LHCN-M2 (cell line): ENCODE data around the gene RGS2. TPM values are rescaled to one million over a fixed set of nuclear protein-coding genes. Genes with fewer than 3 reads are reported as not detected.

ENCODE experiments used
- DNase-seq: peaks from one replicate; pipeline ENCODE4 v3.0.0-alpha.2; 2012; ENCODE audit warnings: low read depth
- total RNA-seq: library from RNA; depleted of rRNA; stranded (reverse); fragments of >200 nt; gene quantifications from 2 replicates; pipeline ENCODE4 v1.2.3, GENCODE V29; 2014

The RGS2 gene
- total RNA-seq, 1 experiment from 2014 or later, result 21.1 TPM

DNA sequence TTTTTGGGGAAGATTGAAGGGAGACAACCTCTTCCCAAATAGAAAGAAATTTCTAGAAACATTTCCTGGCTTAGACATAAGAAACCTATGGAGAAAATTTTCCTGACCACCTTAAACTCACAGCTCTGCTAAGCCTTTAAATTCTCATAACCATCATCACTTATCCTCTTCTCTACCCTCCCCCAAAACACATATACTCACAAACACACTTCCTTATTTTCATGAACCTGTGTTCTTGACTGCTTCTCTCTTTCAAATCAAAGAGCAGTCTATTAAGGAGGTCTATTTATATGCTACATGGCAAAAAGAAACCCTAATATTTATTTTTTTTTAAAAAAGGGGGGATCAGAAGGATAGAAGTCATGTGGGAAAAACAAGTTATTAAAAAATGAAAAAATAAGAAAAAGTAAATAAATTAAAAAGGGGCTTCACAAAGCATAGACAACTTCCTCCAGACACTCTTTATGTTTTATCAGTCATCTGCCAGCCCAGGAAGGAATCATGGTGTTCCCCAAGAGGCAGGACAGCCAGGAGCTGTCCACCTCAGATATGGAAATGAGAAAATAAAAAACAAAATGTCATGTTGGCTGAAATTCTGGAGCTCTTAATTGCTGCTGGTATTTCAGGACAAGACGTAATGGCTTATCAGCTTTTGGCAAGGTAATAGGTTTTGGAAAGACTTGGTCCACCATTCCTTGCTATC lies 12.8 kb upstream of the RGS2 start:
- no peak for DNase-seq

GRCh38 chr1:192797143-192797542 lies 11.7 kb upstream of the RGS2 start:
- DNase-seq, result no peak

GRCh38 chr1:192797891-192798290 lies 10.9 kb upstream of the RGS2 start:
- DNase-seq, result no peak

DNA sequence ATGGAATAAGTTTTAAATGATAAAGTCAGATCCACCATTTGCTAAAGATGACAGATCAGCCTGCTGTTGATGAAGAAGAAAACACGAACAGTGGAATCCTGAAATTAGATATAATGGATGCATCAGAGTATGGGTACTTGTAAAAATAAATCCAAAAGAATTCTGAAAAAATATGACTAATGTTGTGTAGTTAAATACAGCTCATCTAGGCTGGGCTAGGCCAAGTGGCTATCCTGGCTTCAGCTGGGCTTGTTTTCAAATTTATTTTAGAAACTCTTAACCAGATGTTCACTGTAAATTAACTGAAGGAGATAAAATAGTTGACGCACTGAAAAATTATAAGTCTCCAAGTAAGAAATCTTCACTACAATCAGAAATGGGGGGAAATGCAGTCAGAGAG lies 7.4 kb upstream of the RGS2 start:
- peak; percentile 33 for DNase-seq

- DNase-seq, result peak; percentile 59
These were observed 6.4 kb upstream of the RGS2 start for GRCh38 chr1:192802406-192802805.

DNA sequence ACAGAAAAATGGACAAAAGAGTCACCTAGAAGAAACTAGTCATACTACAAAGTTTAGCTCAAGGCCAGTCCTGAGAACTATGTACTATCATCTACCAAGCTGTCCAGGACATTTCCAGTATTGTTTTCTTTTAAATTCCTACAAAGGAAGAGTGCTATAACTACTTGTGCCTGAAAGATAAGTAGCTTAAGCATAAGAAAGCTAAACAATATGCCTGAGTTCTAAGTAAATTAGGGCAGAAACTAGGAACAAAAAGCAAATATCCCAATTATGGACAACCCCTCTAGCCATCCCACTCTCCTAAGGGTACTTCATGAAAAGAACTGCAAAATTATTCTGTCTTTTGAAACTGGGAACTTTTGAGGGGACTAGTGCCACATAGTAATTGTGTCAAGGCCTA lies 5.3 kb upstream of the RGS2 start:
- DNase-seq, result no peak

GRCh38 chr1:192805832-192806323 lies 3.0 kb upstream of the RGS2 start:
- DNase-seq, result peak; percentile 94

DNA sequence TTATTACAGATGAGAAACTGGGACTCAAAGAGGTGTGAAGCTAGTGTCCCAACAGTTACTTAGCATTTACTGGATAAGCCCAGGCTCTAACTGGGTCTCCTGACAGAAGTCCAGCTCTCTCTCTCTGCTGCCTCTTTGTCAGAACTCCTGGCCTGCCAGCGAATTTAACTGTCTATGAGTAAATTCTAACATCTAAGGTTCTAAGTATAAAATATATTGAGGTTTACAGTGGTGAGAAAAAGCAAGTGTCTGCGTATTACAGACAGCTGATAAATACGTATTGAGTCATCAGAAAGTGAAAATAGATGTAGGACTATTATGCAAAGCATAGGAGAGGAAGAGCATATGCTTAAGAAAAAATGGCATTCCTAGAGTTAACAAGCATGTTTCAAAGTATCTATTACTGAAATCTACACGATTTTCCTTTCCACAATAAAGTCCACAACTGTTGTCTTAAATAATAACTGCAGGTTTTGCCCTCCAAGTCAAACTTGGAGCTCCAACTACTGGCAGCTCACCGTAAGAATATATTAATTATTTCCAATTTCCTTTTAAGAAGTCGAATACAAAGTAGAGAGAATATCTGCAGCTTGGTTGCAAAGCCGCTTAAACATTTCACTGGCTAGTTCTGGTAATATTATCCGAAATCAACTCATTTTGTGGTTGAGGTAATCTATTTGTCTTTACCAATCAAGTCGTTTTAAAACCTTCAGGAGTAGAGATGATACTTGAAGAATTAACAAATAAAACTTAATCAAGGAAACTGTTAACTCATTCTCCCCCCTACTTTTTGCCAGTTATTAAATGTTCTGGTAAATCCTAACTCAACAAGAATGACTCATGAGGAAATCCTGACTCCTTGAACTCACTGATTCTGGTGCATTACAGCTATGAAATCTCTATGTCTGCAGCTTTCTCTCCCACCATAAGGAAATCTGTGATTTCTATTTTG lies 1.4 kb upstream of the RGS2 start:
- peak; percentile 66 for DNase-seq

- DNase-seq, result no peak
These were observed 699 bp upstream of the RGS2 start for GRCh38 chr1:192808163-192808517.

- peak; percentile 64 for DNase-seq
These were observed 741 bp downstream of the RGS2 start for GRCh38 chr1:192809307-192810252.

DNA sequence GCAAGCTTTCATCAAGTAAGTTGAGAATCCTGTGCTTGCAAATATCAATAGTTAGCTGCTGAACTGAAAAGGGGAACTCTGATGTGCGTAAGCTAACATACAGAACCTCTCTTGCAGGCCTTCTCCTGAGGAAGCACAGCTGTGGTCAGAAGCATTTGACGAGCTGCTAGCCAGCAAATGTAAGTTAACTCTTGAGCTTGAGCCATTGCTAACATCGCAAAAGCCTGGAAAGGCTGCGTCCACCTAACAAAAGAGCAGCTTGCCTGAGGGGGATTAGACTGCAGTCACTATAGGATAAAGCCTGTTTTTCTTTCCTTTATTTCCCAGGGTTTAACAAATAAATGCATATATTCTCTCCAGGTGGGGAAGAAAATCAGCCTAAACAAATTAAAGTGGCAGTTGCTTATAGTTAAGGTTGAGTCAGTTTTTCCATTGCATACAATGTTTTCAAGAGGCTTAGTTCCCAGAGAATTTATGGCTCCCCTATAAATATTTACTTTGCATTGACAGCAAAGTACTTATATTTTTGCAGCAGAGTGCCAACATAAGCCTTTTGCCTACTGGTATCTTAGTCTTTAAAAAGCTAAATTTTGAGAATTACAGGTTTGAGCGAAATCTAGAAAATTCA lies 1.5 kb downstream of the RGS2 start:
- DNase-seq, result no peak

DNA sequence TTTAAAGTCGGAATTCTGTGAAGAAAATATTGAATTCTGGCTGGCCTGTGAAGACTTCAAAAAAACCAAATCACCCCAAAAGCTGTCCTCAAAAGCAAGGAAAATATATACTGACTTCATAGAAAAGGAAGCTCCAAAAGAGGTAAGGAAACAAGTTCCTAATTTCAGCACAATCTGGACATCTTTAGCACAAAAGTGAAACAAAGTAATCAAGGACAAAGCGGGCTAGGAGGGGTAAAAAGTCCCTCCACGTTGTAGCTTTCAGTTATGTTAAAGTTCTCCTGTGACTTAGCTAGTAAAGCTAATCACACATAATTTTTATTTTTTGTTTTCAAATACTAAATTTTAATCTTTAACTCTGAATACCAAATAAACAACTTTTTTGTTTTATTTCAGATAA lies 2.2 kb downstream of the RGS2 start:
- no peak for DNase-seq

- no peak for DNase-seq
These were observed 2.9 kb downstream of the RGS2 start for GRCh38 chr1:192811594-192812239.

DNA sequence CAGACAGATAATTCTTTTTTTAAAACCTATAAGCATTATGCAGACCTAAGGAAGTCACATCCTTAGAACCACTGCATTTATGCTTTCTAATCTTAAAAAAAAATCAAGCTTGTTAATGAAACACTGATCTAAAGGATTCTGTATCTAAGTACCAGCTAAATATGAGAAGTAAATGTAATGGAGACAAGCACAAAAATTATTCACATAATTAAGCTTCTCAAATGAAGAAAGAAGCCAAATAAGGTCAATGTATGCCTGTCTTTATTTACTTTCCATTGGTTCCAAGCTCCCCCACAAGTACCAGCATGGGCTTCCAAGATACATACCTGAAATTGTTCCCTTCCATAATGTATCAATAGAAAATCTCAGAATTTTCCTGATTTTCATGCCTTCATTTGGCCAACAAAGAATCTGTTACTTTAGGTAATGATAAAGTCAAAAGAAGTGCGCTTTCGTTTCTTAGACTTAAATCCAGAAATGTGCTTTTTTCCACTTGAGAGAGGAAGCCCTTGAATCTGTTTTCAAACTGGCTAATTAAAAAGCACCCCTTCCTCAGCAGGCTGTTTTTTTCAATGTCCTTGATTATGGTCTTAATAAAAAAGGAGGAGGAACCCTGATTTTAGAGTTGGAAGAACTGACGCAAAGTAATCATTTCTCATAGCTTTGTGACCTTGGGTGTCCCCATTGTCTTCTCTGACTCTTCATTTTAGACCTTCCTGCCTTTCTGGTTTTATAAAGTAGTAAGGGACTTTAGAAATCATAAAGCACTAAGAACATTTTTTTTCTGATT lies 3.8 kb downstream of the RGS2 start:
- no peak for DNase-seq

- no peak for DNase-seq
These were observed 6.0 kb downstream of the RGS2 start for GRCh38 chr1:192814805-192815204.

DNA sequence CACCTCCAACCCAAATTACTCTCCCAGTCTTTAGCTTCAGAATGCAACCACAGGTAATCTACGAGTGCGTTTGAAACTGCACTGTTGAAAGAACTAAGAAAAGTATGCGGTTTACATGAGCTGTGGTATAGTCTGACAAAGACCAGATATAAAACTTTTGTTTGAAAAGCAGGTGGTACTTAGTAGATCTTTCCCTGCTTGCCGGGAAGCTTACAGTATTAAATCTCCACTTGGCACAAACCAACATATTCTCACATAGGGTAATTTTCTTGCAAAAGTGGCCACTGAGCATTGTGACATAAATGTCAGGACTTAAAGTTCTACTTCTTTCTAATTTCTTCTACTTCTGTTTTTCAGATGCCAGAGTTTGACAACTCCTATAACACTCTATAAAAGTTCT lies 8.4 kb downstream of the RGS2 start:
- DNase-seq, result no peak

DNA sequence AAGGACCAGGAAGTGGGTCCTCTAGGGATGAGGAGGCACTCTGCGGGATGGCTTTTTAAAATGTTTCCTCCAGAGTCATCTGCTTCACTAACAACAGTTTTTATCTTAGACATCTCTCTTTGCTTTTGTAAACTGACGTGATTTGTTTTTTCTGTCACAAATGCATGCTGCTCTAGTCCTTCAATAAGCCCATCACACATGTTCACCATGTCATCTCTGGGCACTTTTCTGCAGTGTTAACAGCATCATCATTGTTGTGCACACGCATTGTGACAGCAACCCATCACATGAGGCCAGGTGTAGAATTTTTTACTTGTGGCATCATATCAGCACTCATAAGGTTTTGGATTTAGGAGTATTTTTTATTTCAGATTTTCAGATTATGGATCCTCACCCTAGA lies 12.5 kb downstream of the RGS2 start:
- no peak for DNase-seq

DNA sequence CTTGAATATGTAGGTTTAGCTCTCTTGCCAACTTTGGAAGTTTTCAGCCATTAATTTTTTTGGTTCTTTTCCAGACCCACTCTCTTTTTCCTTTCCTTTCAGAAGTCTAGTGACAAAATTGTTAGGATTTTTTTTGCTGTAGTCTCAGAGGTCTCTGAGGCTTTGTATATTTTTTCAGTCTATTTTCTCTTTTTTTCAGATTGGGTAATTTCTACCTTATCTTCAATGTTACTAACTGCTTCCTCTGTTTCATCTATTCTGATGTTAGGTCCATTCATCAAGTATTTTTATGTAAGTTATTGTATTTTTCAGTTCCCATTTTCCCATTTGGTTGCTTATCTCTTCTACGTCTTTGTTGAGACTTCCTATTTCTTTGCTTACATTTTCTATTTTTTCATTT lies 15.7 kb downstream of the RGS2 start:
- DNase-seq, result no peak

DNA sequence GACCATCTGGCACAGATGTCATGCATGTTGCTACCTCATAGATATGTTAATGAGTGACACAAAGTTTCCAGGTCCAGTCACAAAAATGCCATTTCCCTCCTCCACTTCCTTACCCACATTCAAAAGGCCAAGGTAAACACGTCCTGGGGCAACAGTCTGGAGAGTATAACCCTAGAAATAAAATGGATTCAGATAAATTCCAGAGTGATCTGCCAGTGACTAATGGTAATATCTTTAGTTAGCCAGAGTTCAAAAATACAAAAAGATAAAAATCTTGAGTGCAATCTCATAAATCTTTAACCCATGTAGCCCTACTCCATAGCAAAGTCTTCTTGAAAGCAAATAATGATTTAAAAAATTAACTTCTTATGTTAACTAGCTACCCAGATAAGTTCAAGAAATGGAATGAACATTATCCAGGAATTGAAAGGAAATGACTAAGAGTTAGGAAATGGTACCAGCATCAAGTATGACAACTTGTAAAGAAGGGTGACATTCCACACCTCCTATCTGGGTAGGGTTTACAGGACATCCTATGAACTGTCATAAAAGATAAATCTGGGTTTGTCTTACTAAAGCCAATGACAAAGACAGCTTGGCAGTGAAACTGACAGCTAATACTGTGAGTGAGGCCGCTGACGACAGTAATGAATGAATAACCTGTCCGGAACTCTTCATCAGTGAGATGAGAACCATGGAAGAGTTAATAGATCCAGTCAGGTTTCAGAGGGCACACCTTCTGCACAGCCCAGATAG lies 18.1 kb downstream of the RGS2 start:
- no peak for DNase-seq
